K562 (cell line): ENCODE data around the gene ZBTB38. TPM values are rescaled to one million over a fixed set of nuclear protein-coding genes. Genes with fewer than 3 reads are reported as not detected.

Source experiments
- ATF1 ChIP-seq, 2 experiments: fragments of 450-650 bp in 1 of 2; IDR thresholded peaks; 2 replicates each; pipeline ENCODE4 v1.6.1; 2016; ENCODE audit warnings: missing compliant biosample characterization in 1 of 2, missing genetic modification characterization in 1 of 2
- CBX3 ChIP-seq, 2 experiments: IDR thresholded peaks; 1 replicate in 1 of 2; 2 replicates in 1 of 2; pipeline ENCODE4 v1.6.1; 2012; ENCODE audit warnings: inconsistent platforms in 2 of 2, low read length in 2 of 2, borderline replicate concordance in 1 of 2, control low read depth in 1 of 2
- CBX5 ChIP-seq: IDR thresholded peaks from 2 replicates; pipeline ENCODE4 v1.6.1; 2014; ENCODE audit warnings: low read depth, borderline replicate concordance
- CREBBP ChIP-seq: IDR thresholded peaks from one replicate; pipeline ENCODE4 v1.6.1; 2012; ENCODE audit warnings: low read depth, mild to moderate bottlenecking, control low read depth, inconsistent platforms, low read length
- DACH1 ChIP-seq: fragments of 450-650 bp; IDR thresholded peaks from 2 replicates; pipeline ENCODE4 v1.6.1; 2018; ENCODE audit not compliant: partially characterized antibody
- ERF ChIP-seq: fragments of 450-650 bp; formaldehyde crosslinking; IDR thresholded peaks from 2 replicates; pipeline ENCODE4 v1.4.0; 2020; ENCODE audit warnings: mild to moderate bottlenecking, mixed read lengths
- EWSR1 ChIP-seq: fragments of 450-650 bp; IDR thresholded peaks from 2 replicates; pipeline ENCODE4 v1.6.1; 2018; ENCODE audit warnings: borderline replicate concordance, mild to moderate bottlenecking, low read depth, moderate library complexity; ENCODE audit not compliant: partially characterized antibody
- GATA2 ChIP-seq: sonication (generic); formaldehyde crosslinking; IDR thresholded peaks from 2 replicates; pipeline ENCODE4 v1.4.0; 2020; ENCODE audit warnings: mild to moderate bottlenecking, missing genetic modification reagents
- MCM7 ChIP-seq, 2 experiments: fragments of 450-650 bp; IDR thresholded peaks; 2 replicates each; pipeline ENCODE4 v1.6.1; 2016 to 2018
- NR3C1 ChIP-seq: sonication (generic); formaldehyde crosslinking; IDR thresholded peaks from 2 replicates; pipeline ENCODE4 v1.8.1; 2022; ENCODE audit warnings: missing genetic modification reagents
- NUFIP1 ChIP-seq: fragments of 450-650 bp; IDR thresholded peaks from 2 replicates; pipeline ENCODE4 v1.6.1; 2018; ENCODE audit not compliant: partially characterized antibody
- POLR2H ChIP-seq: IDR thresholded peaks from 2 replicates; pipeline ENCODE4 v1.6.1; 2016; ENCODE audit warnings: missing genetic modification characterization, low read depth, mild to moderate bottlenecking, control low read depth, missing compliant biosample characterization, moderate library complexity
- RBM25 ChIP-seq: fragments of 200-400 bp; formaldehyde crosslinking; IDR thresholded peaks from 2 replicates; pipeline ENCODE4 v1.6.1; 2018; ENCODE audit warnings: low read length, low read depth, moderate library complexity; ENCODE audit not compliant: severe bottlenecking
- SMARCA5 ChIP-seq: fragments of 450-650 bp; IDR thresholded peaks from 2 replicates; pipeline ENCODE4 v1.6.1; 2016
- SMARCC2 ChIP-seq: fragments of 450-650 bp; IDR thresholded peaks from 2 replicates; pipeline ENCODE4 v1.6.1; 2017; ENCODE audit warnings: antibody characterized with exemption, moderate library complexity, mild to moderate bottlenecking, low read depth
- SNRNP70 ChIP-seq: fragments of 200-400 bp; formaldehyde crosslinking; optimal IDR thresholded peaks from 2 replicates; pipeline ENCODE3; 2017; ENCODE audit warnings: low read depth, low read length
- SRSF9 ChIP-seq: fragments of 200-400 bp; formaldehyde crosslinking; IDR thresholded peaks from 2 replicates; pipeline ENCODE4 v1.6.1; 2017; ENCODE audit warnings: low read depth, low read length, borderline replicate concordance
- TARDBP ChIP-seq: fragments of 450-650 bp; IDR thresholded peaks from 2 replicates; pipeline ENCODE4 v1.6.1; 2016
- XRCC3 ChIP-seq: fragments of 450-650 bp; IDR thresholded peaks from 2 replicates; pipeline ENCODE4 v1.6.1; 2017; ENCODE audit warnings: mild to moderate bottlenecking, moderate library complexity
- ZBTB1 ChIP-seq: sonication (generic); formaldehyde crosslinking; IDR thresholded peaks from 2 replicates; pipeline ENCODE4 v1.8.1; 2023; ENCODE audit warnings: missing genetic modification reagents, low read depth, mild to moderate bottlenecking, borderline replicate concordance
- ZNF24 ChIP-seq: fragments of 450-650 bp; IDR thresholded peaks from 2 replicates; pipeline ENCODE4 v1.6.1; 2016
- polyA plus RNA-seq, 8 experiments: library from polyadenylated mRNA; depleted of rRNA in 4 of 8; stranded (reverse) in 5 of 8; unstranded in 3 of 8; fragments of >200 nt; fragmentation: Nextera tagmentation in 2 of 8; fragmentation: Illumina TruSeq in 1 of 8; extraction: Ambion mirVana in 2 of 8; extraction: Trizol in 1 of 8; gene quantifications; 2 replicates each; pipeline versions ENCODE4 v1.2.1 to v1.2.3, GENCODE V29; 2011 to 2014; ENCODE audit warnings: inconsistent platforms in 1 of 8, missing spikeins in 1 of 8
- total RNA-seq, 7 experiments: library from RNA; depleted of rRNA in 6 of 7; stranded (reverse); fragments of >200 nt in 6 of 7; fragmentation: Illumina TruSeq in 2 of 7; extraction: Trizol in 2 of 7; gene quantifications; 2 replicates each; pipeline versions ENCODE4 v1.2.1 to v1.2.3, GENCODE V29; 2011 to 2021; ENCODE audit warnings: low replicate concordance in 1 of 7
- TF ChIP-seq, protein P1 (sequence below), 3 experiments: fragments of 200-800 bp in 1 of 3; fragments of 250-450 bp in 1 of 3; fragments of 450-650 bp in 1 of 3; sonication (Bioruptor Pico) in 1 of 3; sonication (Bioruptor generic) in 1 of 3; formaldehyde crosslinking in 1 of 3; IDR thresholded peaks; 2 replicates each; pipeline versions ENCODE4 v1.6.1 to v1.8.0; 2016 to 2022; ENCODE audit warnings: mild to moderate bottlenecking in 2 of 3, missing genetic modification characterization in 2 of 3, missing compliant biosample characterization in 1 of 3, moderate library complexity in 1 of 3
- TF ChIP-seq, protein P2 (sequence below): sonication (generic); formaldehyde crosslinking; IDR thresholded peaks from 2 replicates; pipeline ENCODE4 v1.9.0; 2022; ENCODE audit warnings: mild to moderate bottlenecking, missing genetic modification reagents
- TF ChIP-seq, protein P3 (sequence below): fragments of 250-450 bp; sonication (Bioruptor Pico); IDR thresholded peaks from 2 replicates; pipeline ENCODE4 v1.8.0; 2022; ENCODE audit warnings: inconsistent platforms, mild to moderate bottlenecking, moderate library complexity, borderline replicate concordance

Gene ZBTB38
- total and polyA plus RNA-seq, 9 of the 15 experiments (the other 6 are each of a cell fraction or from before 2014, with no cell fraction given) = 12.1 to 39.4 (median 22.9) TPM

DNA sequence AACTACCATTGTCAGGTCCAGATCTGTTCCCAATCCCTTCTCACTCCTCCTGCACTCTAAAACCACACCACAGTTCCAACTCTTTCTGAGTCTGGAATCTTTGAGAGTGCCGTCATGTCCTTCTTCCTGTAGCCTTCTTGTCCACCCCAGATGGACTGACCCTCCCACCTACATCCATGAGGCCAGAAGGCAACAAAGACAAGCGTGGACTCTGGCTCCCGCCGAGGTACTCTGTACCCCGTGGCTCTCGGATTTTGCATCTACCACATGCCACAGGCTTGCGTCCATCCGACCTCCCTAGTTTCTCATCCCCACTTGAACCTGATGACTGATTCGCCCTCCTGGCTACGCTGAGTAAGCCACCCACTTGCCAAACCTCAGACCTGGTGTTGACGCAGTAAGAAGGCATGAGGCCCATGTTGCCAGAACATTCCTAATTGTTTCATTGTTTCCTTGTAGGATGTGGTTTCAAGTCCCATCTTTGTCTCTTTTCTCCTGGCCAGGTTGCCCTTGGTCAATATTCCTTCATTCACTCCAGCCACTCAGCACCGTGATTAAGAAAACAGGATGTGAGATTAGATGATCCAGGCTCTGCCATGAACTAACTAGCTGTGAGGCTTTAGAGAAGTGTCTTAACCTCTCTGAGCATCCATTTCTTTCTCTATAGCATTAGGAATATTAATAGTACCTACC is 1.1 kb upstream of the ZBTB38 start (continued):
- TF ChIP-seq ZBTB1 (CRISPR knock-in tag) (no peak), SMARCA5 (no peak; the same call in 1 of the 2 replicates), CREBBP (no peak), EWSR1 (no peak), POLR2H (tag) (no peak), TARDBP (no peak), NR3C1 (CRISPR knock-in tag) (no peak), SRSF9 (no peak), DACH1 (no peak), NUFIP1 (no peak), GATA2 (CRISPR knock-in tag) (0 out of 2 replicates have a peak, but pooled peaks have one; percentile 2), CBX3 (IDR thresholded peaks at IDR 0.05; ENCODE audit: borderline replicate concordance in 1 of 2, low read length in 2 of 2) (0 out of 3 replicates have a peak, but pooled peaks of 1 of the 2 experiments have one; percentile 10), ERF (CRISPR knock-in tag) (no peak), RBM25 (peak; percentile 96), ATF1 (CRISPR knock-in tag; IDR thresholded peaks at IDR 0.05) (no peak), ATF1 (tag; IDR thresholded peaks at IDR 0.05) (no peak), MCM7 (IDR thresholded peaks at IDR 0.05) (no peak), ZNF24 (0 out of 2 replicates have a peak, but pooled peaks have one; percentile 29), SMARCC2 (0 out of 2 replicates have a peak, but pooled peaks have one; percentile 2), CBX5 (no peak), SNRNP70 (no peak), XRCC3 (no peak)
- TF ChIP-seq, protein P1, sequence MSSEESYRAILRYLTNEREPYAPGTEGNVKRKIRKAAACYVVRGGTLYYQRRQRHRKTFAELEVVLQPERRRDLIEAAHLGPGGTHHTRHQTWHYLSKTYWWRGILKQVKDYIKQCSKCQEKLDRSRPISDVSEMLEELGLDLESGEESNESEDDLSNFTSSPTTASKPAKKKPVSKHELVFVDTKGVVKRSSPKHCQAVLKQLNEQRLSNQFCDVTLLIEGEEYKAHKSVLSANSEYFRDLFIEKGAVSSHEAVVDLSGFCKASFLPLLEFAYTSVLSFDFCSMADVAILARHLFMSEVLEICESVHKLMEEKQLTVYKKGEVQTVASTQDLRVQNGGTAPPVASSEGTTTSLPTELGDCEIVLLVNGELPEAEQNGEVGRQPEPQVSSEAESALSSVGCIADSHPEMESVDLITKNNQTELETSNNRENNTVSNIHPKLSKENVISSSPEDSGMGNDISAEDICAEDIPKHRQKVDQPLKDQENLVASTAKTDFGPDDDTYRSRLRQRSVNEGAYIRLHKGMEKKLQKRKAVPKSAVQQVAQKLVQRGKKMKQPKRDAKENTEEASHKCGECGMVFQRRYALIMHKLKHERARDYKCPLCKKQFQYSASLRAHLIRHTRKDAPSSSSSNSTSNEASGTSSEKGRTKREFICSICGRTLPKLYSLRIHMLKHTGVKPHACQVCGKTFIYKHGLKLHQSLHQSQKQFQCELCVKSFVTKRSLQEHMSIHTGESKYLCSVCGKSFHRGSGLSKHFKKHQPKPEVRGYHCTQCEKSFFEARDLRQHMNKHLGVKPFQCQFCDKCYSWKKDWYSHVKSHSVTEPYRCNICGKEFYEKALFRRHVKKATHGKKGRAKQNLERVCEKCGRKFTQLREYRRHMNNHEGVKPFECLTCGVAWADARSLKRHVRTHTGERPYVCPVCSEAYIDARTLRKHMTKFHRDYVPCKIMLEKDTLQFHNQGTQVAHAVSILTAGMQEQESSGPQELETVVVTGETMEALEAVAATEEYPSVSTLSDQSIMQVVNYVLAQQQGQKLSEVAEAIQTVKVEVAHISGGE (CRISPR knock-in tag; IDR thresholded peaks at IDR 0.05) = no peak
- TF ChIP-seq, protein P2, sequence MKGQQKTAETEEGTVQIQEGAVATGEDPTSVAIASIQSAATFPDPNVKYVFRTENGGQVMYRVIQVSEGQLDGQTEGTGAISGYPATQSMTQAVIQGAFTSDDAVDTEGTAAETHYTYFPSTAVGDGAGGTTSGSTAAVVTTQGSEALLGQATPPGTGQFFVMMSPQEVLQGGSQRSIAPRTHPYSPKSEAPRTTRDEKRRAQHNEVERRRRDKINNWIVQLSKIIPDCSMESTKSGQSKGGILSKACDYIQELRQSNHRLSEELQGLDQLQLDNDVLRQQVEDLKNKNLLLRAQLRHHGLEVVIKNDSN = no peak
- TF ChIP-seq, protein P3, sequence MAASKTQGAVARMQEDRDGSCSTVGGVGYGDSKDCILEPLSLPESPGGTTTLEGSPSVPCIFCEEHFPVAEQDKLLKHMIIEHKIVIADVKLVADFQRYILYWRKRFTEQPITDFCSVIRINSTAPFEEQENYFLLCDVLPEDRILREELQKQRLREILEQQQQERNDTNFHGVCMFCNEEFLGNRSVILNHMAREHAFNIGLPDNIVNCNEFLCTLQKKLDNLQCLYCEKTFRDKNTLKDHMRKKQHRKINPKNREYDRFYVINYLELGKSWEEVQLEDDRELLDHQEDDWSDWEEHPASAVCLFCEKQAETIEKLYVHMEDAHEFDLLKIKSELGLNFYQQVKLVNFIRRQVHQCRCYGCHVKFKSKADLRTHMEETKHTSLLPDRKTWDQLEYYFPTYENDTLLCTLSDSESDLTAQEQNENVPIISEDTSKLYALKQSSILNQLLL = no peak
